HG03521 (cell line): Measurements from ENCODE around the gene SPHK2.
"Not testable (repeated sequence)": the region's sequence is repeated elsewhere in the genome, so short reads cannot be mapped to it uniquely, and the experiment has no call there.

Source experiments
- ATAC-seq: cut with Tn5 transposase; IDR thresholded peaks from one replicate; pipeline ENCODE4 v1.9.1; 2021; ENCODE audit warnings: mild to moderate bottlenecking, moderate library complexity; ENCODE audit not compliant: unreplicated experiment

Gene SPHK2

DNA sequence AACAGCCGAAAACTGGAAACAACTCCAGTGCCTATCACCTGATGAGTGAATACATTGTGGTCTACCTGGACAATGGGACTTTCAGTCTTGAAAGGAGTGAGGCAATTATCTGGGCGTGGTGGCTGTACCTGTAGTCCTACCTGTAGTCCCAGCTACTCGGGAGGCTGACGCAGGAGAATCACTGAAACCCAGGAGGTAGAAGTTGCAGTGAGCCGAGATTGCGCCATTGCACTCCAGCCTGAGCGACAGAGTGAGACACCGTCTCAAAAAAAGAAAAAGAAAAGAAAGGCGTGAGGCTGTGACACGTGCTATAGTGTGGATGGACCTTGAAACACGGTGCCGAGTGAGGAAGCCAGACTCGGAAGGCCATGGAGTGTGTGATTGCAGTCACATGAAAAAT, 57.6 kb downstream of the SPHK2 start:
- no peak for ATAC-seq

DNA sequence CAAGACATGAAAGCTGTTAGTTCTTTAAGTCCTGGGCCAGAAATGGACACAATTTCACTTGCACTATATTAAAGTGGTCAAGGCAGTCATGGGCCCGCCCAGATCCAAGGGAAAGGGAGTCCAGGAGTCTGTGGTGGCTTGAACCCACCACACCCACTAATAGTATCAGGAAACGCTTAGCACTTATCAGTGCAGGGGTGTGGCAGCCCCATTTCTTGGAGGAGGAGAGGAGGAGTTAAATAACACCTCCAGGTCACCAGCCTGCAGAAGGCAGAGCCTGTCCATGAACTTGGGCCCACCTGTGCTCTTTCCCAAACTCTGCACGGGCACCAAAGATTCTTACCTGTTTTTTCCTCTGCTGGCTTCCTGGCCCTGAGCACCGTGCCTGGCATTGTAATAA, 58.9 kb downstream of the SPHK2 start:
- ATAC-seq: no peak

DNA sequence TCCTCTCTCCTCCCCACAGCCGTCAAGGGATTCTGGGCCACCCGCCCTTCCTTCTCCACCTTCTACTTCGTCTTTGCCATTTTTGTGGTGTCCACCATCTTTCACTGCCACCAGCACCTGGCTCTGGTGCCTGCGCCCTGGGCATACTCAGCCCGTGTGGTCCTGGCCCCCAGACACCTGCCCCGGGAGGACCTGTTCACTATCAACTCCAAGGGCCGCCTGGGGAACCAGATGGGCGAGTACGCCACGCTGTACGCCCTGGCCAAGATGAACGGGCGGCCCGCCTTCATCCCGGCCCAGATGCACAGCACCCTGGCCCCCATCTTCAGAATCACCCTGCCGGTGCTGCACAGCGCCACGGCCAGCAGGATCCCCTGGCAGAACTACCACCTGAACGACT, 60.7 kb downstream of the SPHK2 start:
- not testable (repeated sequence) for ATAC-seq
